ENCODE results near the gene GLB1L. TPM values are rescaled to one million over a fixed set of nuclear protein-coding genes. Genes with fewer than 3 reads are reported as not detected.

The GLB1L gene
- total RNA-seq, 1 donor from 2014 or later = 8.8 TPM

- H3K9me3 Mint-ChIP-seq (ENCODE audit: unreplicated experiment) = no peaks in the 10 kb centered on the region
- TF ChIP-seq CTCF (IDR thresholded peaks at IDR 0.05) = no peak
Measured at GRCh38 chr2:219248845-219249202, 3.6 kb upstream of the GLB1L start.

GRCh38 chr2:219247678-219248642 lies 2.7 kb upstream of the GLB1L start:
- TF ChIP-seq CTCF (IDR thresholded peaks at IDR 0.05) = no peak
- Mint-ChIP-seq H3K9me3 (ENCODE audit: unreplicated experiment) (no peaks in the 10 kb centered on the region), H3K36me3 (ENCODE audit: unreplicated experiment) (no peaks in the 10 kb centered on the region), H3K4me3 (ENCODE audit: unreplicated experiment) (no peak overlapping the region), H3K4me1 (ENCODE audit: unreplicated experiment) (peaks cover 55% of the 10 kb centered on the region), H3K27ac (ENCODE audit: unreplicated experiment) (peak overlapping the region; percentile 52), H3K27me3 (ENCODE audit: unreplicated experiment) (peaks cover 3% of the 10 kb centered on the region)
- DNase-seq (ENCODE audit: extremely low spot score, unreplicated experiment) = no peak

More at GRCh38 chr2:219248845-219249202, 3.6 kb upstream of the GLB1L start:
- Mint-ChIP-seq H3K36me3 (ENCODE audit: unreplicated experiment) (no peaks in the 10 kb centered on the region), H3K27ac (ENCODE audit: unreplicated experiment) (peak overlapping the region; percentile 94), H3K27me3 (ENCODE audit: unreplicated experiment) (peaks cover 3% of the 10 kb centered on the region), H3K4me1 (ENCODE audit: unreplicated experiment) (peaks cover 62% of the 10 kb centered on the region), H3K4me3 (ENCODE audit: unreplicated experiment) (no peak overlapping the region)
- DNase-seq (ENCODE audit: extremely low spot score, unreplicated experiment) = no peak

DNA sequence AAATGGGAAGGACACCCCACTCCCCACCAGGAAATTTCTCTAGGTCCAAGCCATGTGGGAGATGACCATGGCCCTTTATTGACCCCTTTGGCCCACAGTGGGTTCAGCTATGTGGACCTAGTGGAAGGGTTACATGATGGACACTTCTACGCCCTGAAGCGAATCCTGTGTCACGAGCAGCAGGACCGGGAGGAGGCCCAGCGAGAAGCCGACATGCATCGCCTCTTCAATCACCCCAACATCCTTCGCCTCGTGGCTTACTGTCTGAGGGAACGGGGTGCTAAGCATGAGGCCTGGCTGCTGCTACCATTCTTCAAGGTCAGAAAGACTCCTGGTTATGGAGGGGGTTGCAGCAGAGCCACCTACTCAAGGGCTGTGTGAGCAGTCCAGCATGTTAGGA lies 1.3 kb upstream of the GLB1L start:
- H3K4me3 Mint-ChIP-seq (ENCODE audit: unreplicated experiment) = peak overlapping the region; percentile 85
- H3K27ac Mint-ChIP-seq (ENCODE audit: unreplicated experiment) = peak overlapping the region; percentile 41
- TF ChIP-seq CTCF (IDR thresholded peaks at IDR 0.05) = no peak
- DNase-seq (ENCODE audit: extremely low spot score, unreplicated experiment) = no peak
- H3K27me3 Mint-ChIP-seq (ENCODE audit: unreplicated experiment) = no peaks in the 10 kb centered on the region
- no peaks in the 10 kb centered on the region for H3K36me3 Mint-ChIP-seq (ENCODE audit: unreplicated experiment)
- no peaks in the 10 kb centered on the region for H3K9me3 Mint-ChIP-seq (ENCODE audit: unreplicated experiment)
- H3K4me1 Mint-ChIP-seq (ENCODE audit: unreplicated experiment) = peaks cover 45% of the 10 kb centered on the region

- H3K9me3 Mint-ChIP-seq (ENCODE audit: unreplicated experiment) = no peaks in the 10 kb centered on the region
- H3K4me3 Mint-ChIP-seq (ENCODE audit: unreplicated experiment) = peak overlapping the region; percentile 85
- no peaks in the 10 kb centered on the region for H3K27me3 Mint-ChIP-seq (ENCODE audit: unreplicated experiment)
- TF ChIP-seq CTCF (IDR thresholded peaks at IDR 0.05) = no peak
- no peaks in the 10 kb centered on the region for H3K36me3 Mint-ChIP-seq (ENCODE audit: unreplicated experiment)
- H3K4me1 Mint-ChIP-seq (ENCODE audit: unreplicated experiment) = peaks cover 38% of the 10 kb centered on the region
- peak overlapping the region; percentile 96 for H3K27ac Mint-ChIP-seq (ENCODE audit: unreplicated experiment)
- DNase-seq (ENCODE audit: extremely low spot score, unreplicated experiment) = no peak
Measured at GRCh38 chr2:219245899-219246230, 621 bp upstream of the GLB1L start.

DNA sequence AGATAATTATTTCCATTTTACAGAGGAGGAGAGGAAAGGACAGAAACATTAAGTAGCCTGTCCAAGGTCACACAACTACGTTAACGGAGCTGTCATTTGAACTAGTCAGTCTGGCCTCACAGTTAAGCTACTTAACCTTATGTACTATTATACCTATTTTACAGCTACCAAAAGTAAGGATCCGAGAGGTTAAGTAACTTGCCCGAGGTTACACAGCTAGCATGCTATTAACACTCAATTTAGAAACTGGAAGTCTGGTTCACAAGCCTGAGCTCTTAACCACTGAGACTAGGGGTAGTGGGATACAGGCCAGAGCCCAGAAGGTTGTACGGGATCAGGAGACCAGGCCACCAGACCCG lies 476 bp downstream of the GLB1L start:
- Mint-ChIP-seq H3K27me3 (ENCODE audit: unreplicated experiment) (no peaks in the 10 kb centered on the region), H3K36me3 (ENCODE audit: unreplicated experiment) (no peaks in the 10 kb centered on the region), H3K4me1 (ENCODE audit: unreplicated experiment) (peaks cover 30% of the 10 kb centered on the region), H3K27ac (ENCODE audit: unreplicated experiment) (peak overlapping the region; percentile 96), H3K9me3 (ENCODE audit: unreplicated experiment) (no peaks in the 10 kb centered on the region), H3K4me3 (ENCODE audit: unreplicated experiment) (peak overlapping the region; percentile 85)
- TF ChIP-seq CTCF (IDR thresholded peaks at IDR 0.05) = no peak
- no peak for DNase-seq (ENCODE audit: extremely low spot score, unreplicated experiment)

Data from osteocyte (in vitro differentiated cells).